ENCODE measurements around the gene WDR35.
"Not testable (repeated sequence)": the region's sequence is repeated elsewhere in the genome, so short reads cannot be mapped to it uniquely, and the experiment has no call there.

DNA sequence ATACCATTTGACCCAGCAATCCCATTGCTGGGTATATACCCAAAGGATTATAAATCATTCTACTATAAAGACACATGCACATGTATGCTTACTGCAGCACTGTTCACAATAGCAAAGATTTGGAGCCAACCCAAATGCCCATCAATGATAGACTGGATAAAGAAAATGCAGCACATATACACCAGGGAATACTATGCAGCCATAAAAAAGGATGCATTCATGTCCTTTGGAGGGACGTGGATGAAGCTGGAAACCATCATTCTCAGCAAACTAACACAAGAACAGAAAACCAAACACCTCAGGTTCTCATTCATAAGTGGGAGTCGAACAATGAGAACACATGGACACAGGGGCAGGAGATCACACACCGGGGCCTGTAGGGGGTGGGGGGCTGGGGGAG, 67.7 kb downstream of the WDR35 start:
- TF ChIP-seq, protein P1, sequence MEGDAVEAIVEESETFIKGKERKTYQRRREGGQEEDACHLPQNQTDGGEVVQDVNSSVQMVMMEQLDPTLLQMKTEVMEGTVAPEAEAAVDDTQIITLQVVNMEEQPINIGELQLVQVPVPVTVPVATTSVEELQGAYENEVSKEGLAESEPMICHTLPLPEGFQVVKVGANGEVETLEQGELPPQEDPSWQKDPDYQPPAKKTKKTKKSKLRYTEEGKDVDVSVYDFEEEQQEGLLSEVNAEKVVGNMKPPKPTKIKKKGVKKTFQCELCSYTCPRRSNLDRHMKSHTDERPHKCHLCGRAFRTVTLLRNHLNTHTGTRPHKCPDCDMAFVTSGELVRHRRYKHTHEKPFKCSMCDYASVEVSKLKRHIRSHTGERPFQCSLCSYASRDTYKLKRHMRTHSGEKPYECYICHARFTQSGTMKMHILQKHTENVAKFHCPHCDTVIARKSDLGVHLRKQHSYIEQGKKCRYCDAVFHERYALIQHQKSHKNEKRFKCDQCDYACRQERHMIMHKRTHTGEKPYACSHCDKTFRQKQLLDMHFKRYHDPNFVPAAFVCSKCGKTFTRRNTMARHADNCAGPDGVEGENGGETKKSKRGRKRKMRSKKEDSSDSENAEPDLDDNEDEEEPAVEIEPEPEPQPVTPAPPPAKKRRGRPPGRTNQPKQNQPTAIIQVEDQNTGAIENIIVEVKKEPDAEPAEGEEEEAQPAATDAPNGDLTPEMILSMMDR (conservative IDR thresholded peaks at IDR 0.05): not testable (repeated sequence)
- TF ChIP-seq EZH2 (IDR thresholded peaks at IDR 0.05; ENCODE audit: low read depth): not testable (repeated sequence)
